ENCODE measurements around the gene HOMER2.

HOMER2 gene

GRCh38 chr15:82911458-82911857 is 41.1 kb downstream of the HOMER2 start:
- no peak for ATAC-seq (ENCODE audit: insufficient read depth, low read depth)
- H3K4me1 ChIP-seq (ENCODE audit: insufficient read depth, low read length): no peaks in the 10 kb centered on the region
- no peak overlapping the region for H3K4me3 ChIP-seq (ENCODE audit: low read depth in 1 of 2, low read length in 2 of 2)
- no peak overlapping the region for H3K9ac ChIP-seq (ENCODE audit: low read depth, low read length)
- H3K27me3 ChIP-seq (ENCODE audit: insufficient read depth, low read length, poor library complexity): peaks cover 3% of the 10 kb centered on the region
- no peak overlapping the region for H3K4me2 ChIP-seq (ENCODE audit: insufficient read depth, low read length)
- DNase-seq: no peak
- TF ChIP-seq, protein P1, sequence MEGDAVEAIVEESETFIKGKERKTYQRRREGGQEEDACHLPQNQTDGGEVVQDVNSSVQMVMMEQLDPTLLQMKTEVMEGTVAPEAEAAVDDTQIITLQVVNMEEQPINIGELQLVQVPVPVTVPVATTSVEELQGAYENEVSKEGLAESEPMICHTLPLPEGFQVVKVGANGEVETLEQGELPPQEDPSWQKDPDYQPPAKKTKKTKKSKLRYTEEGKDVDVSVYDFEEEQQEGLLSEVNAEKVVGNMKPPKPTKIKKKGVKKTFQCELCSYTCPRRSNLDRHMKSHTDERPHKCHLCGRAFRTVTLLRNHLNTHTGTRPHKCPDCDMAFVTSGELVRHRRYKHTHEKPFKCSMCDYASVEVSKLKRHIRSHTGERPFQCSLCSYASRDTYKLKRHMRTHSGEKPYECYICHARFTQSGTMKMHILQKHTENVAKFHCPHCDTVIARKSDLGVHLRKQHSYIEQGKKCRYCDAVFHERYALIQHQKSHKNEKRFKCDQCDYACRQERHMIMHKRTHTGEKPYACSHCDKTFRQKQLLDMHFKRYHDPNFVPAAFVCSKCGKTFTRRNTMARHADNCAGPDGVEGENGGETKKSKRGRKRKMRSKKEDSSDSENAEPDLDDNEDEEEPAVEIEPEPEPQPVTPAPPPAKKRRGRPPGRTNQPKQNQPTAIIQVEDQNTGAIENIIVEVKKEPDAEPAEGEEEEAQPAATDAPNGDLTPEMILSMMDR (IDR thresholded peaks at IDR 0.05; ENCODE audit: borderline replicate concordance, extremely low read depth, low read length, poor library complexity, severe bottlenecking): no peak
- no peaks in the 10 kb centered on the region for H3K9me3 ChIP-seq (ENCODE audit: insufficient read depth, low read length, severe bottlenecking)
- H4K20me1 ChIP-seq (ENCODE audit: insufficient read depth, low read length): no peaks in the 10 kb centered on the region
- H3K79me2 ChIP-seq (ENCODE audit: insufficient read depth, low read length): no peaks in the 10 kb centered on the region
- H3K27ac ChIP-seq (ENCODE audit: low read length): no peak overlapping the region
- no peak overlapping the region for H2AFZ ChIP-seq (ENCODE audit: low read depth, low read length)
- H3K36me3 ChIP-seq (ENCODE audit: insufficient read depth, low read length): no peaks in the 10 kb centered on the region

DNA sequence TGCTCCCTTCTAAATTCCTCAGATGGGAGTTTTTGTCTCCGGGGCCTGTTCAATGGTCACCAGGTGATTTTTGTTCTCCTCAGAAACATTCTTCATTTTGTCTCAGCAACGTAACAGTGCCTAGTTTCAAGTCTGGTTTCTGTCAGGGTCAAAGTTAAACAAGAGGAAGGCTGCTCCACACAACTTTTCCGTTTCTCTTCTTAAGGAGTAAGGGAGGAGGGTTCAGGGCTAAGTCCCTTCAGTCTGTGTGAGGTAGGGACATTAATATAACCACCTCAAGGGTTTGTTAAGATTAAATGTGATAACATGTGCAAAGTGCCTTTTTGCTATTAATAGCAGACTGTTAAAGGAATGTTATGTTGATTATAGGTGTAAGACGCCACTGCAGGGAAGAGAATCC is 41.8 kb downstream of the HOMER2 start:
- DNase-seq: no peak
- no peaks in the 10 kb centered on the region for H3K9me3 ChIP-seq (ENCODE audit: insufficient read depth, low read length, severe bottlenecking)
- no peaks in the 10 kb centered on the region for H3K4me1 ChIP-seq (ENCODE audit: insufficient read depth, low read length)
- no peaks in the 10 kb centered on the region for H4K20me1 ChIP-seq (ENCODE audit: insufficient read depth, low read length)
- H3K36me3 ChIP-seq (ENCODE audit: insufficient read depth, low read length): no peaks in the 10 kb centered on the region
- no peak for TF ChIP-seq EZH2 (IDR thresholded peaks at IDR 0.05; ENCODE audit: borderline replicate concordance, low read depth, low read length, severe bottlenecking)
- TF ChIP-seq, protein P1 (IDR thresholded peaks at IDR 0.05; ENCODE audit: borderline replicate concordance, extremely low read depth, low read length, poor library complexity, severe bottlenecking): no peak
- H3K4me2 ChIP-seq (ENCODE audit: insufficient read depth, low read length): no peak overlapping the region
- no peak overlapping the region for H2AFZ ChIP-seq (ENCODE audit: low read depth, low read length)
- H3K27me3 ChIP-seq (ENCODE audit: insufficient read depth, low read length, poor library complexity): peaks cover 3% of the 10 kb centered on the region
- no peaks in the 10 kb centered on the region for H3K79me2 ChIP-seq (ENCODE audit: insufficient read depth, low read length)
- no peak overlapping the region for H3K9ac ChIP-seq (ENCODE audit: low read depth, low read length)
- no peak overlapping the region for H3K27ac ChIP-seq (ENCODE audit: low read length)
- no peak for ATAC-seq (ENCODE audit: insufficient read depth, low read depth)
- no peak overlapping the region for H3K4me3 ChIP-seq (ENCODE audit: low read depth in 1 of 2, low read length in 2 of 2)

- Histone ChIP-seq H3K9ac (ENCODE audit: low read depth, low read length) (no peak overlapping the region), H2AFZ (ENCODE audit: low read depth, low read length) (no peak overlapping the region), H3K4me2 (ENCODE audit: insufficient read depth, low read length) (no peak overlapping the region), H3K36me3 (ENCODE audit: insufficient read depth, low read length) (no peaks in the 10 kb centered on the region), H3K27me3 (ENCODE audit: insufficient read depth, low read length, poor library complexity) (peaks cover 3% of the 10 kb centered on the region), H3K4me3 (ENCODE audit: low read depth in 1 of 2, low read length in 2 of 2) (no peak overlapping the region), H3K9me3 (ENCODE audit: insufficient read depth, low read length, severe bottlenecking) (no peaks in the 10 kb centered on the region), H3K4me1 (ENCODE audit: insufficient read depth, low read length) (no peaks in the 10 kb centered on the region), H4K20me1 (ENCODE audit: insufficient read depth, low read length) (no peaks in the 10 kb centered on the region), H3K79me2 (ENCODE audit: insufficient read depth, low read length) (no peaks in the 10 kb centered on the region), H3K27ac (ENCODE audit: low read length) (no peak overlapping the region)
- DNase-seq (no peak), ATAC-seq (ENCODE audit: insufficient read depth, low read depth) (no peak)
- no peak for TF ChIP-seq EZH2 (IDR thresholded peaks at IDR 0.05; ENCODE audit: borderline replicate concordance, low read depth, low read length, severe bottlenecking)
- TF ChIP-seq, protein P1 (IDR thresholded peaks at IDR 0.05; ENCODE audit: borderline replicate concordance, extremely low read depth, low read length, poor library complexity, severe bottlenecking): no peak
Measured at GRCh38 chr15:82909080-82909815, 43.3 kb downstream of the HOMER2 start.

Measured in DND-41 (cell line).